ENCODE results near the gene CACNA1S. TPM values are rescaled to one million over a fixed set of nuclear protein-coding genes. Genes with fewer than 3 reads are reported as not detected.

CACNA1S gene
- total RNA-seq (2021; fragmentation: NEBNext Ultra II Directional; extraction: Animal tissue kit (Norgen Biotek cat#: 25700)), result not detected in 2 replicates
- 0.06 and 0.08 TPM in 2 replicates for polyA plus RNA-seq (2011; rRNA removed)
- polyA plus RNA-seq (2011; cell fraction: cytosol; rRNA removed), result 0.08 TPM
- polyA plus RNA-seq (2011; cell fraction: nucleus; rRNA removed), result 0.16 TPM
- polyA plus RNA-seq (2012, experiment 1 of 2), result 0.03 to 0.05 TPM (median 0.03 TPM) in 3 of 4 replicates, not detected in the other
- polyA plus RNA-seq (2012, experiment 2 of 2), result not detected
- 0.02 TPM for polyA plus RNA-seq (2013, experiment 1 of 2)
- polyA plus RNA-seq (2013, experiment 2 of 2), result 0.02 TPM
- 0.15 and 0.22 TPM in 2 replicates for polyA minus RNA-seq (2011; rRNA and poly(A)+ RNA removed)
- not detected for polyA minus RNA-seq (2011; cell fraction: cytosol; rRNA and poly(A)+ RNA removed)
- 0.20 TPM for polyA minus RNA-seq (2011; cell fraction: nucleus; rRNA and poly(A)+ RNA removed)
- long read RNA-seq, experiment 1, partial matches to known transcripts, result 1 of 1 reads
- long read RNA-seq, experiment 1, other reads (novel, unspliced or antisense), result 0 of 1 reads
- long read RNA-seq, experiment 2, result 0 reads

DNA sequence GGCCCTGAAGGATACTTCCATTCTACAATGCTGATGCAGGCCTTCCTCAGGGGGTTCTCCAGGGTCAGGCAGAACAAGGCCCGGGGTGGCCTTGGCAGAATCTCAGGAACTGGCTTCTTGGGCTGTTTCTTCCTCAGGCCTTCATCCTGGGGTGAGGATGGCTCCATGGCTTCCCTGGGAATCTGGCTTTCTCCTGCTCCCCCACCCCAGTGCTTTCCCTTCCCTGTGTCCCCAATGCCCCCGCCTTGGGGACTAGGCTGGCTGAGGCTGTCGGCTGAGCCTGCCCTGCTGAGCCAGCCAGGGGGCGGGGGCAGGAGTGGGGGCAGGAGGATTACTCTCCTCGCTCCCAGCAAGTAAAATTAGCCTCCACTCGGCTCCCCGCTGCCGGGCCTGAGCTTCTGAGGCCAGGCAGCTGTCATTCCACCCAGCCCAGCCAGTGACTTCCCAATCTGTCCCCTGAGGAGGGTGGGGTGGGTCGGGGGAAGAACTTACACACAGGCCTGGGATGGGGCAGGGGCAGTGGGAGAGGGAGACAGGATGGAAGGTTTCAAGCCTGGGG is at the start of gene CACNA1S:
Gene CACNA1S (minus strand): TSS at position 254 of the 559 bp plus-strand sequence. CDS start 87 bp downstream, at position 167.
- ChIA-PET POLR2A (ENCODE audit: partially characterized antibody) (no interaction called here), CTCF (ENCODE audit: partially characterized antibody) (interaction anchor here (0.7 to 16.3 kb wide), 4 partner anchors 30 to 133 kb away, joined by 3 to 343 read pairs (median 18); no protein-coding TSS in a partner anchor)
- H2AFZ ChIP-seq (ENCODE audit: low read length), result no peak within 1 kb of the TSS
- no peak within 1 kb of the TSS for H3K4me3 ChIP-seq (ENCODE audit: extremely low read depth in 1 of 4, insufficient read depth in 2 of 4, low read depth in 3 of 4, low read length in 4 of 4)
- H2BK5ac ChIP-seq (ENCODE audit: low read depth, low read length), result no peak within 1 kb of the TSS
- H3K4ac ChIP-seq (replicated peaks; ENCODE audit: insufficient read length, low read depth, low read length), result no peak within 1 kb of the TSS
- no peak within 1 kb of the TSS for H4K5ac ChIP-seq (ENCODE audit: insufficient read length, low read depth, low read length)
- peaks cover 7% of the 10 kb centered on the region; the same call in 1 of the 2 replicates for H3K23me2 ChIP-seq (ENCODE audit: low read depth, low read length)
- H3K9ac ChIP-seq (replicated peaks in 1 of 4; ENCODE audit: extremely low read depth in 1 of 4, low read depth in 3 of 4, low read length in 3 of 4), result no peak within 1 kb of the TSS
- no peak within 1 kb of the TSS for H3K4me2 ChIP-seq (ENCODE audit: insufficient read depth in 1 of 2, low read depth in 2 of 2, low read length in 2 of 2)
- peaks cover 9 to 27% (median 21%) of the 10 kb centered on the region in 4 experiments for H3K27me3 ChIP-seq (replicated peaks in 1 of 4; ENCODE audit: control insufficient read depth in 3 of 4, extremely low read depth in 1 of 4, insufficient read depth in 3 of 4, low read length in 3 of 4)
- no peak within 1 kb of the TSS for H4K91ac ChIP-seq (replicated peaks; ENCODE audit: insufficient read length, low read length)
- H2BK15ac ChIP-seq (ENCODE audit: low read length), result no peak within 1 kb of the TSS
- H3K14ac ChIP-seq (ENCODE audit: insufficient read length), result no peak within 1 kb of the TSS
- no peak within 1 kb of the TSS for H2BK20ac ChIP-seq (ENCODE audit: low read length)
- no peak within 1 kb of the TSS for H2BK120ac ChIP-seq (replicated peaks; ENCODE audit: low read depth, low read length)
- H4K8ac ChIP-seq (ENCODE audit: extremely low read depth, insufficient read depth, low read length), result no peak within 1 kb of the TSS
- H3K79me1 ChIP-seq (ENCODE audit: low read depth, low read length), result no peaks in the 10 kb centered on the region
- FAIRE-seq, result no peak
- H3K4me1 ChIP-seq (replicated peaks in 1 of 4; ENCODE audit: control insufficient read depth in 3 of 4, insufficient read depth in 4 of 4, low read length in 3 of 4), result peaks cover 0 to 9% (median 3%) of the 10 kb centered on the region in 4 experiments; a peak in 3 of 7 replicates
- H3K9me3 ChIP-seq (ENCODE audit: insufficient read depth in 2 of 2, low read depth in 1 of 2, low read length in 1 of 2), result no peaks in the 10 kb centered on the region; a peak in 1 of 4 replicates
- no peak within 1 kb of the TSS for H3K23ac ChIP-seq (ENCODE audit: insufficient read length)
- H3K56ac ChIP-seq (replicated peaks; ENCODE audit: insufficient read length, low read depth, low read length), result no peak within 1 kb of the TSS
- no peak for DNase-seq (ENCODE audit: low read depth in 1 of 2, low spot score in 2 of 2)
- WGBS, 2 experiments (ENCODE audit: extremely low coverage in 1 of 2, insufficient coverage in 1 of 2, insufficient read length in 1 of 2, insufficient replicate concordance in 2 of 2, low coverage in 1 of 2, low lambda C conversion rate in 2 of 2, missing lambda C conversion rate in 1 of 2), result 78% methylated on average over 7 of the region's 9 CpGs; no CpG with 5 or more reads in 1 of the 2 experiments
- H3K79me2 ChIP-seq (ENCODE audit: control insufficient read depth in 1 of 2, insufficient read depth in 2 of 2, low read length in 2 of 2), result no peaks in the 10 kb centered on the region
- H2BK12ac ChIP-seq (ENCODE audit: low read depth, low read length), result no peak within 1 kb of the TSS
- no peaks in the 10 kb centered on the region for H3K36me3 ChIP-seq (ENCODE audit: control insufficient read depth in 2 of 4, insufficient read depth in 4 of 4, low read length in 3 of 4)
- H4K20me1 ChIP-seq (replicated peaks in 1 of 2; ENCODE audit: control insufficient read depth in 1 of 2, insufficient read depth in 2 of 2, low read length in 2 of 2), result no peaks in the 10 kb centered on the region
- no peak within 1 kb of the TSS for H3K27ac ChIP-seq (ENCODE audit: low read depth, low read length)
- H2AK5ac ChIP-seq (ENCODE audit: low read depth, low read length), result no peak within 1 kb of the TSS
- no peak within 1 kb of the TSS; the same call in 1 of the 2 replicates for H3K18ac ChIP-seq (ENCODE audit: extremely low read depth, low read length)
- TF ChIP-seq SIX5 (IDR thresholded peaks at IDR 0.05; ENCODE audit: low read depth, low read length) (no peak), BACH1 (IDR thresholded peaks at IDR 0.05; ENCODE audit: low read length) (no peak), CBX5 (IDR thresholded peaks at IDR 0.05; ENCODE audit: low read depth, low read length) (no peak), SIN3A (conservative IDR thresholded peaks at IDR 0.05 in 1 of 2, IDR thresholded peaks at IDR 0.05 in 1 of 2; ENCODE audit: low read depth in 1 of 2, low read length in 2 of 2) (no peak)

All from H1 (cell line).